HL-60 (cell line): Measurements from ENCODE around the gene ELFN2.

Experiments used
- CTCF ChIP-seq: IDR thresholded peaks from one replicate; pipeline ENCODE4 v1.5.1; 2011; ENCODE audit warnings: low read length, control low read depth, inconsistent platforms; ENCODE audit not compliant: insufficient read depth
- GABPA ChIP-seq: IDR thresholded peaks from 2 replicates; pipeline ENCODE4 v1.6.1; 2012; ENCODE audit warnings: low read depth

DNA sequence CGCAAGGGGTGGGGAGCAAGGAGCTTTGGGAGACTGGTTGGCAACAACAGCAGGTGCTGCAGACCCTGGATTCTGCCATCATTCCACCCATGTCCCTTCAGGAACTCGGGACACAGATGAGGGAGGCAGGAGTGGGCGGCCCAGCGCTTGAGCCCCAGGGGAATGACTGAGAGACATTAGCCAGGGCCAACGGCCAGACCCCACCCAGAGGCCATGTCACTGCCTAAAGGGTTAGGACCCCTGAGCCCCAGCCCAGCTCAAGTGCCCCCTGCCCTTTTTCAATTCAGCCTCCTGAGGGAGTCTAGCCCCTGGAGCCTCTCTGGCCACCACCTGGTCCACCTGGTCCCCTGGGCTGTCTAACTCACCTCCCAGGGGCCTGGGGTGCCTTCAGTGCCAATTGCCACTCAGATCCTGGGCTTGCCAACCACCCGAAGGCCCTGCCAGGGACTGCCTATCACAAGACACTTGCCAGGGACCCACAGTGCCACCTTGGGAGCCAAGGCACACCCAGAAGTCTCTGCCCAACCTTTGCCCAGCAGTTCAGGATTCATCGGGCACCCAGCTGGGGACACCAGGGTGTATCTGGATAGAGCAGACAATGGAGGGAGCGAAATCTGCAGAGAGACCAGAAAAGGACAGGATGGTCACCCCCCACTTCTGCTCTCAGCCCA lies 42.3 kb upstream of the ELFN2 start:
- no peak for TF ChIP-seq CTCF
- no peak for TF ChIP-seq GABPA
